ENCODE measurements around the gene KLRC2. TPM values are rescaled to one million over a fixed set of nuclear protein-coding genes. Genes with fewer than 3 reads are reported as not detected.
A peak's percentile ranks its signal among the peaks of the same experiment; 100 is the strongest.
"Not testable (repeated sequence)": the region's sequence is repeated elsewhere in the genome, so short reads cannot be mapped to it uniquely, and the experiment has no call there.

Gene KLRC2
- total RNA-seq, 1 experiment from 2014 or later: not detected

DNA sequence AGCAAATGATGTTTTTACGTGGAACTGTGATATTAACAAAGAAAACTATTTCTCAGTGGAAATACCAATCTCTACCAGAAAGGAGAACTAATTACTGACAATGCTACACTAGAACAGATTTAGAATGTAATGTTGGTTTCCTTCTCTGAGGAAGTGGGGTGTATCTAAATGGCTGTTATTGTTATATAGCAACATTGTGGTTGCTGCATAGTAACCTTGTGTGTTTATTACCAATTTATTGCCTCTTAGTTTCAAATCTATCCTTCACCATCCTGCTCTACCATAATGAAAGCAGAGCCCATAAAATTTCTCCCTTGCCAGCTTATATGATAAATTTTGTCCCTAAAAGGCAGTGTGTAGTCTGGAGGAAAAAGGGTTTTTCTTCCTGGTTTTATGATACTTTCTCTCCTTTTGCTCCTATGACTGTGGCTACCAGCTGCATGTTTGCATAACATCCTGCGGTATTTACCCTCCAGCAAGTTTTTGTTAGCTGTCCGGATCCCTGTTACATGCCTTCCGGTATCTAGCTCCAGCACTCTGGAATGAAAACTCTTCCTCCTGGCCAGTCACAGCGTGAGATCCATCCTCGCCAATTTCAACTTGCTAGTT lies 40.3 kb downstream of the KLRC2 start:
- Mint-ChIP-seq H3K27me3 (ENCODE audit: unreplicated experiment) (no peaks in the 10 kb centered on the region), H3K27ac (ENCODE audit: unreplicated experiment) (peak overlapping the region; percentile 97), H3K9me3 (ENCODE audit: low read depth, unreplicated experiment) (no peaks in the 10 kb centered on the region), H3K4me3 (ENCODE audit: low read depth, unreplicated experiment) (peak overlapping the region; percentile 58), H3K36me3 (ENCODE audit: insufficient read depth, unreplicated experiment) (peaks cover 6% of the 10 kb centered on the region), H3K4me1 (ENCODE audit: low read depth, unreplicated experiment) (peaks cover 32% of the 10 kb centered on the region)
- DNase-seq: peak; percentile 51
- no TSS peak for BruUV-seq (replicated peaks)
- intact Hi-C loops (cut with micrococcal nuclease; ENCODE audit: unreplicated experiment): loop anchor here (2.0 kb wide), 2 partner anchors 23 to 35 kb away; no protein-coding TSS in a partner anchor
- CTCF ChIA-PET: interaction anchor here (0.6 kb wide), 1 partner anchor 95 kb away, joined by 3 read pairs; no protein-coding TSS in a partner anchor
- TF ChIP-seq, protein P1, sequence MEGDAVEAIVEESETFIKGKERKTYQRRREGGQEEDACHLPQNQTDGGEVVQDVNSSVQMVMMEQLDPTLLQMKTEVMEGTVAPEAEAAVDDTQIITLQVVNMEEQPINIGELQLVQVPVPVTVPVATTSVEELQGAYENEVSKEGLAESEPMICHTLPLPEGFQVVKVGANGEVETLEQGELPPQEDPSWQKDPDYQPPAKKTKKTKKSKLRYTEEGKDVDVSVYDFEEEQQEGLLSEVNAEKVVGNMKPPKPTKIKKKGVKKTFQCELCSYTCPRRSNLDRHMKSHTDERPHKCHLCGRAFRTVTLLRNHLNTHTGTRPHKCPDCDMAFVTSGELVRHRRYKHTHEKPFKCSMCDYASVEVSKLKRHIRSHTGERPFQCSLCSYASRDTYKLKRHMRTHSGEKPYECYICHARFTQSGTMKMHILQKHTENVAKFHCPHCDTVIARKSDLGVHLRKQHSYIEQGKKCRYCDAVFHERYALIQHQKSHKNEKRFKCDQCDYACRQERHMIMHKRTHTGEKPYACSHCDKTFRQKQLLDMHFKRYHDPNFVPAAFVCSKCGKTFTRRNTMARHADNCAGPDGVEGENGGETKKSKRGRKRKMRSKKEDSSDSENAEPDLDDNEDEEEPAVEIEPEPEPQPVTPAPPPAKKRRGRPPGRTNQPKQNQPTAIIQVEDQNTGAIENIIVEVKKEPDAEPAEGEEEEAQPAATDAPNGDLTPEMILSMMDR (IDR thresholded peaks at IDR 0.05; ENCODE audit: unreplicated experiment): no peak

GRCh38 chr12:10394531-10395152 lies 41.2 kb downstream of the KLRC2 start:
- Mint-ChIP-seq H3K4me3 (ENCODE audit: low read depth, unreplicated experiment) (peak overlapping the region; percentile 1), H3K27ac (ENCODE audit: unreplicated experiment) (peak overlapping the region; percentile 97), H3K4me1 (ENCODE audit: low read depth, unreplicated experiment) (peaks cover 32% of the 10 kb centered on the region)
- H3K9me3 Mint-ChIP-seq (ENCODE audit: low read depth, unreplicated experiment); CTCF ChIA-PET; DNase-seq; H3K27me3 Mint-ChIP-seq (ENCODE audit: unreplicated experiment); BruUV-seq (replicated peaks); H3K36me3 Mint-ChIP-seq (ENCODE audit: insufficient read depth, unreplicated experiment): not testable (repeated sequence)
- intact Hi-C loops (cut with micrococcal nuclease; ENCODE audit: unreplicated experiment): loop anchor here (2.0 kb wide), 2 partner anchors 22 to 34 kb away; no protein-coding TSS in a partner anchor

DNA sequence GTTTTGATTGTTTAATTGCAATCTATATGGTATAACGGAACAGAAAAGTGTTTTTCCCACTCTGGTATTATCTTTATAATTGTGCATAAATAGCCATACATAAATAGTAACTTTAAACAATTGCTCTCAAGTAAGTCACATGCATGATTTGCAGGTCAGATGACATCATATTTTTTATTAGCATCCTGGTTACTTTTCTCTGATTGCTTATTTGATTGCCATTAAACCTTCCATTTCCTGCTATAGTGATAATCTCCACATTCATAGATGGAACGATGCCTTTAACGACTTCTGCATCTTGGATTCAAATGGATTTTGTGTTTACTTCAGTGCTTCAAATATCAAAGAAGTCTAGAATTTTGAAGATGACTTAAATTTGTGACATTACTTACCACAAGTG lies 42.5 kb downstream of the KLRC2 start:
- BruUV-seq (replicated peaks): no TSS peak
- H3K4me3 Mint-ChIP-seq (ENCODE audit: low read depth, unreplicated experiment): no peak overlapping the region
- intact Hi-C loops (cut with micrococcal nuclease; ENCODE audit: unreplicated experiment): no loop called here
- peaks cover 6% of the 10 kb centered on the region for H3K36me3 Mint-ChIP-seq (ENCODE audit: insufficient read depth, unreplicated experiment)
- H3K27me3 Mint-ChIP-seq (ENCODE audit: unreplicated experiment): no peaks in the 10 kb centered on the region
- no peak for DNase-seq
- H3K9me3 Mint-ChIP-seq (ENCODE audit: low read depth, unreplicated experiment): no peaks in the 10 kb centered on the region
- H3K27ac Mint-ChIP-seq (ENCODE audit: unreplicated experiment): no peak overlapping the region
- H3K4me1 Mint-ChIP-seq (ENCODE audit: low read depth, unreplicated experiment): peaks cover 32% of the 10 kb centered on the region
- TF ChIP-seq, protein P1 (IDR thresholded peaks at IDR 0.05; ENCODE audit: unreplicated experiment): no peak
- CTCF ChIA-PET: no interaction called here

DNA sequence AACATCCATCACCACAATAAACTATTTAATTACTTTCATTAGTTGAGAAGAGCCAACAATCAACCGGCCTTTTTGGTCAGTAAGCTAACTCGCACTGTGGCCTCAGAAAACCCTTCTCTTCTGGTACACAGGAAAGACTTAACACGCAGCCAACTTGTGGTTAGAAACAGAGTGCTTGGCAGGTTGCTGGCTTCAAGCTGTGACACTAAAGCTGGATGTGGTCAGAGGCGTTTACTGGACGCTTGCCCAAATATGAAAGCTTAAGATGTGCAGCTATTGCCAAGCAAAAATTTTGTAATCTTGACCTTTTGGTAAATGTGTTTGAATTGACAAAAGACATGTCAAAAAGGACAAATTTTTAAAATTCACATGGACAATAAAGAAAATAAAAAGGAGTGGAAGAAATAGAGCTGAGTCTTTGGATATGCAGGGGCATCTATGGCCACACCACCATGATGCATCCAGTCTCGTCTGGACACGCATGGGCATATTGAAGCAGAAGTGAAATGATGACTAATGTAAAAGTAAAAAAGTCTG lies 43.3 kb downstream of the KLRC2 start:
- Mint-ChIP-seq H3K4me1 (ENCODE audit: low read depth, unreplicated experiment) (peaks cover 32% of the 10 kb centered on the region), H3K36me3 (ENCODE audit: insufficient read depth, unreplicated experiment) (peaks cover 6% of the 10 kb centered on the region), H3K4me3 (ENCODE audit: low read depth, unreplicated experiment) (no peak overlapping the region), H3K27ac (ENCODE audit: unreplicated experiment) (no peak overlapping the region), H3K27me3 (ENCODE audit: unreplicated experiment) (no peaks in the 10 kb centered on the region), H3K9me3 (ENCODE audit: low read depth, unreplicated experiment) (no peaks in the 10 kb centered on the region)
- no TSS peak for BruUV-seq (replicated peaks)
- CTCF ChIA-PET: no interaction called here
- peak; percentile 38 for DNase-seq
- intact Hi-C loops (cut with micrococcal nuclease; ENCODE audit: unreplicated experiment): no loop called here
- TF ChIP-seq, protein P1 (IDR thresholded peaks at IDR 0.05; ENCODE audit: unreplicated experiment): no peak

- H3K27me3 Mint-ChIP-seq (ENCODE audit: unreplicated experiment); H3K36me3 Mint-ChIP-seq (ENCODE audit: insufficient read depth, unreplicated experiment); intact Hi-C loops (cut with micrococcal nuclease; ENCODE audit: unreplicated experiment); H3K9me3 Mint-ChIP-seq (ENCODE audit: low read depth, unreplicated experiment); H3K4me3 Mint-ChIP-seq (ENCODE audit: low read depth, unreplicated experiment); H3K27ac Mint-ChIP-seq (ENCODE audit: unreplicated experiment); BruUV-seq (replicated peaks); DNase-seq: not testable (repeated sequence)
- CTCF ChIA-PET: interaction anchor here (0.5 kb wide), 1 partner anchor 123 kb away, joined by 4 read pairs; no protein-coding TSS in a partner anchor
- peaks cover 31% of the 10 kb centered on the region for H3K4me1 Mint-ChIP-seq (ENCODE audit: low read depth, unreplicated experiment)
Measured at GRCh38 chr12:10390991-10391390, 44.8 kb downstream of the KLRC2 start.
